HPDE6-E6E7 (cell line): ENCODE results near the gene SRSF7.
"Not testable (repeated sequence)": the region's sequence is repeated elsewhere in the genome, so short reads cannot be mapped to it uniquely, and the experiment has no call there.

ENCODE experiments used
- DNase-seq: peaks from one replicate; pipeline ENCODE4 v3.0.0; 2011; ENCODE audit warnings: missing footprints; ENCODE audit errors: extremely low spot score

SRSF7 gene

DNA sequence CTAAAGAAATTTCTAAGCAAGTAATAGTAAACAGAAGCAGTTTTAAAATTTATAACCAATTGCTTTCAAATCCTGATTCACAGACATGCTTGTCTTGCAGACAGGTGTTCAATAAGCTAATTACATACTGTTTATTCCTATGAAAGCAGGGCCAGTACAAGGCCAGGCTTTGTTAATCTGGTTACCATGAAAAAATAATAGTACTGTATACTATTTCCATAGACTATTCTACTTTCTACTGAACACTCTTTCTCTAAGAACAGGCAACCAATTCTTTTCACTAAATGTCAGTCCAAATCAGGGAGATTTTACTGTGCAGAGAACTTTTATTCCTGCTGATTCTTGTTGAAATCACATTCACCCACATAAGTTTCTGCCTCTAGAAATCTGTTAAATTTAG, 2.9 kb upstream of the SRSF7 start:
- no peak for DNase-seq

DNA sequence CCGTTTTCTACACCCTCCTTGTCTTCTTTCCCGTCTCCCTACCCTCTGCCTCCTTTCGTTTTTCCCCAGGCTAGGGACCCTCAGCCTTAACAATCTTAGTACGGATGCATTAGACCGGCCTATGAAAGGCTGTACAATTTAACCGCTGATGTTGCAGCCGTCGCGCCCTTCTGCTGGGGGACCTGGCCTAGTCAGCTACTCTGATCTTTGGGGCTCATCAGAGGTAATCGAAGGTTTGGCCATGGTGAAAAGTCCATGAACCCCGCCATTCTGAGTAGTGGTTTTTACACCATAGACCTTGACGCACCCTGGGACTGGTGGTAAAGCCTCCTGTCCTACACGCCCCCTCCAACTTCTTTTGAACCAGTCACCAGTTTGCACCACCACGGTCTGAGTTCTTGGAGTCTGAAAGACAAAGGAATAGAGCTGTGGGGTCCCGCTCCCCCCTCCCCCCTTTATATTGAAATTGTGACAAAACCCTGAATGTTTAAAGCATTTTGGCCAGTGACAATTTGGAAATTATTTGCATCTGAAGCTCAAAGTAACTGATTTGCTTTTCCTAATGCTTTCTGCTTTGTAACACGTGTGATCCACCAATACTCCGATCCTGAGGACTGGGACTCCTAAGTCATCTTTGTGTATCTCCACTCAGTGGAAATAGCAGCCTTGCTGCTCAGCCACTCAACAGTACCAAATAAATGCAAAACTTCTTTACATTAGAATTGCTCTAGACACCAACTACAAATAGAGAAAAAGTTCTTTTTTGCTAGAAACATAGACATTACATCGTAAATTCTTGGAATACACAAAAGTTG, 642 bp upstream of the SRSF7 start:
- no peak for DNase-seq

DNA sequence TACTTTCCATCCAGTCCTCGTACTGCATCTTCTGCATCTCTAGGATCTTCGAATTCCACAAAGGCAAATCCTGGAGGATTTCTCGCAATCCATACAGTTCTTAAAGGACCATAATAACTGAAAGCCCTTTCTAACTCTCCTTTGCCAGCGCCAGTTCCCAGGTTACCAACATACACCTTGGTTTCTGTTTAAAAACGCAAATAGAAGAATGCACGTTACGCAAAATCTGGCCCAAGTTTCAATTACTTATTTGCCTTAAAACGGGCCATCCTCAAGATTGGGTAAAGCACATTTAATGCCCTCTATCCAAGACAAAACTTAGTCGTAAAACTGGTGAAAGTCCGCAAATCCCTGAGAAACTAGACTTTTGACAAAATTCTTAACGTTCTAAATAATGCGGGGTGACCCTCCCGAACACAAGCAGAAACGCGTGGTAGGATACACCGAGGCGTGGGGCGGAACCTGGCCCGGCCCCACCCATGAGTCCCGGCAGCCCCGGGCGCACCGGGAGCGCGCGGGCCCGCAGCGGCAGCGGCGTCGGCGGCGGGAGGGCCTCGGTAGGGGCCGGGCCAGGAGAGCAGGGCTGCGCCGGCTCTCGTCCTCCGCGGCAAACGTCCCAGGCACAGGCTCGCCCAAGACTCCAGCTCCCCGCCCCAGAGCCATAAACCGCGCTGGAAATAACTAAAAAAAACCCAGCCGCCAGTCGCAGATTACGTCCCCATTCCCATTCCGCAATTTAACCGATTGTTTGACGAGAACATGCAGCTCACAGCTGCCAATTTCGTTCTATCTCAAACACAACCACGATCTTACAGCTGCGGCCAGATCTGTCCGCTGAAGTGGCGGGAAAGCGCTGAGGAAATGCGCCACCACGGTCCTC, 910 bp downstream of the SRSF7 start:
- peak; percentile 50 for DNase-seq

DNA sequence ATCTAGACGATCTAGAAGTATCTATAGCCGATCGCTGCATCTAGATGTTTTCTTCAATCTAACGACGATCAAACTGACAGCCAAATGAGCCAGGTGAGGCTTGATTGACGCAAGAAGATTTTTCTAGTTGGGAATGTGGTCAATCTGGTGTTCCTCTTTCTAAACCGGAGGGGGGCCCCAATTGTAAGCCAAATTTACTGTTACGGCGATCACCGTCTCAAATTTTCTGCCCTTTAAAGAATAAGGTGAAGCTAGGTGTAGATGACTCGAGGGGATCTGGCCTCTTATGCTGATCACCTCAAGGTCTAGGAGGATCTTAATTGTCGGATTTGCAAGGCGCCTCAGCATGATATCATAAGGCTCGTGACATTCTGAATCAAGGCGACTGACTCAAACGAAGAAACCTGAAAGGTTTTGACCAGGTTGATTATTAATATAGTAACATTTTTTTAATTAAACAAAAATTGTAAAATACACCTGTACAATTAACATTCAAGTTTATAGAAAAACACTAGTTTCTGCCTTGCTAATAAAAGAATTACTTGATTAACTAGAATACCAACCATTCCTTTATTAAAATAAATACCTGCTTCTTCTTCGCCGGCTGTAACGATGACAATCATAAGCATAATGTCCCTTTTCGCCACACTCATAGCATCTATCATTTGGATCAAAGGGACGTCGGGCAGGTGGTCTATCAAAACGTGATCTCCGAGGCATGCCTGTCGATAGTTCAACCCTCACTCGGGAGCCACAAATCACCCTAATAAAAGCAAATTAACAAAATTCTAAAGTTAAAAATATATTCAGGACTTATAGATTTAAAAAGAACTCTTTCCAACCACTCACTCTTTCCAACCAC, 2.0 kb downstream of the SRSF7 start:
- no peak for DNase-seq

DNA sequence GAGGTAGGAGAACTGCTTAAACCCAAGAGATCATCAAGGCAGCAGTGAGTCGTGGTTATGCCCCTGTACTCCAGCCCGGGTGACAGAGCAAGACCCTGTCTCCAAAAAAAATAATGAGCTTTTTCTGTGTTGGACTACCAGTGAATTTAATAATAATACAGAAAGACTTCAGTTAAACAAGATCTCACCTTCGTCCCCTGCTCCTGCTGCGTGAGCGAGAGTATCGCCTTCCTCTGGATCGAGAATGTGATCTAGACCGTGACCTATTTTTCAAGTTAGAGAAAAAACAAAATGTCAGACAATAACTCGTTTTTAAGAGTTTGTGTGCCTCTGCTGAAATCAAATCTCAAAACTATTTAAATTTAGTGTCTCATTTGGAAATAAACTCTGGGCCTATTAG, 2.8 kb downstream of the SRSF7 start:
- DNase-seq, result no peak

DNA sequence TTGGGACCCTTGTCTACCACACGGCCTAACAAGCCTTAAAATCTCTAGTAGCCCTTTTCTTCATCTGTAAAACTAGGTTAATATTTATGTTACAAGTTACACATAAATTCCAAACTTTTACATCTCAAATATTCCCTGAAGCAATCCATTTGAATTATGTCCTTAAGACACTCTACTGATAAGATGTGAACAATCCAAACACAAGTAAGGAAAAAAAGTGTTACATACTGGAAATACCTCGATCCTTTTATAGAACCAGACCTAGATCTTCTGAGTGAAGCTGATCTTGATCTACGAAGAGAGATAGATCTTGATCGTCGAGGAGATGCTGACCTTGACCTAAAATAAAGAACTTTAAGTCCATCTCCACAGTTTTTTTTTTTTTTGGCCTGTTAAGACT, 3.3 kb downstream of the SRSF7 start:
- no peak for DNase-seq

DNA sequence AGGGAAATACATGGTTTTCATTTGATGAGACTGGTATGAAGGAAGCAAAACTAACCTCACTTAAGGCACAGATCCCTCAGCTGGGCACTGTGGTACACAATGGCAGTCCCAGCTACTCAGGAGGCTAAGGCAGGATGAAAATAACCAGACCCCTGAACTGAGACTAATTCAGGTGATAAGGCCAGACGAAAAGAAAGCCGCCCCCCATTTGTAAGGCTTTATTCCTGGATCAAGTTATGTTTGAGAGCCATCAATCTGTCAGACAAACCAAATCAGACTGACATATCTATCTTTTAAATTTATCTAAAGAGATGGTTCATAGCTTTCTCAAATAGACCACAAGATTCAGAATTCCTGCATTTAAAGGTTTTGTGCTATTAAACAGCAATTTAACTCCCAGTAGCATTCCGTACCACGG, 4.1 kb downstream of the SRSF7 start:
- no peak for DNase-seq

DNA sequence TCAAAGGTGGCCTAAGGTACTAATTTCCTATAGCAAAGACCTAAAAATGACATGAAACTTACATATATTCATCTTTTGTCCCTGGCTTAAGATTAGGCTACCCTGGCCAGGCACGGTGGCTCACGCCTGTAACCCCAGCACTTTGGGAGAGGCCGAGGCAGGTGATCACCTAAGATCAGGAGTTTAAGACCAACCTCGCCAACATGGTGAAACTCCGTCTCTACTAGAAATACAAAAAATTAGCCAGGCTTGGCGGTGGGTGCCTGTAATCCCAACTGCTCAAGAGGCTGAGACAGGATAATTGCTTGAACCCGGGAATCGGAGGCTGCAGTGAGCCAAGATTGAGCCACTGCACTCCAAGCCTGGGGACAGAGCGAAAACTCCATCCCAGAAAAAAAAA, 5.9 kb downstream of the SRSF7 start:
- no peak for DNase-seq

DNA sequence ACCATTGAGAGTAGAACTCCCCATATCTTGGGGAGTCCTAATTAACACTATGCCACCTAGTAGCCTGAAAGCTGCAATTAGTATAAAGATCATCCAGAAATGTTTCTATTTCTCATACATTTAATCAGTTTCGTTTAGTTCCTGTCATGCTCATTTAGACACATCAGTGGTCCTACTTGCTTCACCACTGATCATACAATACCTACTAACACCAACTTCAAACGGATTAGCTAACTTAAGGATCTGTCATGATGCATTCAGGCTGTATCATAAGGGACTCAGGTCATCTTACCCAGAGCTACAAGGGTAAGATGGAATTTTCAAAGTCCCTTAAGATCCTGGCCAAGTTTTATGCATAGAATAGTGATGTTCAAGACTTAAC, 6.8 kb downstream of the SRSF7 start:
- DNase-seq, result no peak

DNA sequence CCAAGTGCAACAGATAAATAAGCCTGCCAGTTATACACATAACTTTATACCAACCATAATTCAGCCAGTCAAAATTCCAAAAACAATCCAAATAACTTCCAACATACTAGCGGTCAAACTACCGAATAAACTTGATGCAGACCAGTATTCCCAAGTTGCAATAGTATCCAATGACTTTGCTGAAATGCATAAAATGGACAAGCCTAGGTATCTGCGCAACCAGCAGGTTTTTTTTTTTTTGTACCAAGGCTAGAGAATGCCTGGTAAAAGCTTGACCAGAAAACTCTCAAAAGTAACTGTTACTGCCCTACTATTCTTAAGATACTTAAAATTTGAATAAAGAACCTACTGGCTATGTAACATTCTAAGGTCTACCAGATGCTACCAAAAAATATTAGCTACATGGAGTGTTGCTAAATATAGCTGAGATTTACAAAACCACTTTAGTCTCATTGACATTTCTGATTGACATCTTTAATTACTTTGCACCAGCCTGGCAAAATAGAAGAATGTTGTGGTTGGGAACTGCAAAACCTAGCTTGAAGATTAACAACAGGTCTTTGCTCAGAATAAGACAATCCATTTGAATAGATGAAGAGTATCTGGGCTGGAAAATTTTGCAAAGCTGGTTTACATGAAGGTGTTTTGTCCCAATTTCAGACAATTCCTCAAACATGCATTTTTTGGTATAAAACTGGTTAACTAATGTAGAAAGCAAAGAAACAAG, 7.3 kb downstream of the SRSF7 start:
- no peak for DNase-seq

DNA sequence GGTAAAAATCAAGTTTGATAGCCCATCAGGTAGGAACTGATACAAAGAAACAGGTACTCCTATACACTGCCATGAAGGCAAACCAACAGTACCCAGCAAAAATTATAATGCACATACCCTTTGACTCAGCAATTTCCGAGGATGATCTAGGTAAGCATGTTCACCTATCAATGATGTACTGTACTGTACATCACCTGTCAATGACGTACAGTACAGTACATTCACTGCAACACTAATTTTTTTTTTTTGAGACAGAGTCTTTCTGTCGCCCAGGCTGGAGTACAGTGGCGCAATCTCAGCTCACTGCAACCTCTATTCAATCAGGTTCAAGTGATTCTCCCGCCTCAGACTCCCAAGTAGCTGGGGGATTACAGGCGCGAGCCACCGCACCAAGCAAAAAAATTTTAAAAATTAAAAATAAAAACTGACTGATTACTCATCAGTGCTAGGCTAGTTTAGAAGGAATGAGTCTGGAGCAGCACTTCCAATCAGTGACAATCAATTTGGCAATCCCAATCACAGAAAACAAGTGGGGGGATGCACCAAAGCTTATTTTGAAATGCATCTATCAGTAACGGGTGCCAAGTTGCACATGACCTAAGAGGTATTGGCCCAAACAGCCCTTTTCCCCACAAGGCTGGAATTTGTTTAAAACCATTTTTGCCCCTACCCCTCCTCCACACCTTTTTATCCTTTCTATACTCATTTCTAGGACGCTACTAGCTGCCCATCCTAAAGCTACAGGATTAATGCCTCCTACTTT, 8.2 kb downstream of the SRSF7 start:
- no peak for DNase-seq

DNA sequence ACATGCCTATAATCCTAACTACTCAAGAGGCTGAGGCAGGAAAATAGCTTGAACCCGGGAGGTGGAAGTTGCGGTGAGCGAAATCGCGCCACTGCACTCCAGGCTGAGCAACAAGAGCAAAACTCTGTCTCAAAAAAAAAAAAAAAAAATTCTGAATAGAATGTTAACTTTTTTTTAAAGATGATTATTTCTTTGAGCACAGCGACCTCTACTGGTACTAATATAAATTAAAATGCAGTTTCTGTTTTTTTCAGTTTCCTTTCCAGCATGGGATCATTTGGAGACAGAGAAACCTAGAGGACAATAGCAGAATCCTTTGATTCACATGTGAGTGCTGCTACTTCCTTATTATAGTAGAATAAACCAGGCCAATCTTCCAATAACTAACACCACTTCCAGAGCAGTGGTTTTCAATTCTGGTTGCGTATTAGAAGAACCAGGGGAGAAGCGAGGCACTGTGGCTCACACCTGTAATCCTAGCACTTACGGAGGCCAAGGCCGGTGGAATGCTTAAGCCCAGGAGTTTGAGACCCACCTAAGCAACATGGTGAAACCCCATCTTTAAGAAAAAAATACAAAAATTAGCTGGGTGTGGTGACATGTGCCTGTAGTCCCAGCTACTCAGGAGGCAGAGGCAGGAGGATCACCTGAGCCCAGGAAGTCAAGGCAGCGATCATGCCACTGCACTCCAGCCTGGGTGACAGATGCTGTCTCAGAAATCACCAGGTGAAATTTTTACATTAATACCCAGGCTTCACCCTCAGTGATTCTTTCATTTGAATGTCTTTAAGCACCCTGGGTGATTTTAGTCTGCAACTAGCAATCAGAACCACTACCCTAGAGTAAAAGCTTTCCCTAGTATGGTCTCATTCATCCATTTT, 10.1 kb downstream of the SRSF7 start:
- no peak for DNase-seq

DNA sequence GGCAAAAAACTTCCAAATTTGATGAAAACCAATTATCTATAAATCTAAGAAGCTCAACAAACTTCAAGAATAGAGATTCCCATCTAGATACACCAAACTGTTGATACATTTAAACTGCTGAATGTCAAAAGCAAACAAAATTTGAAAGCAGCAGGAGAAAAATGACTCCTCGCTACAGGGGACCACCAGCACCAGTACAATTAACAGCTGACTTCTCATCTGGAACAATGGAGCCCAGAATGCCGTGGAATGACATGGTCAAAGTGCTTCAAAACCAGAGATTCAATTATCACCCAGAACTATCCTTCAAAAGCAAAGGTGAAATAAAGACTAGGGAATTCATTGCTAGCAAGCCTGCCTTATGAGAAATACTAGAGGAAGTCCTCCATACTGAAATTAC, 11.6 kb downstream of the SRSF7 start:
- DNase-seq, result no peak

DNA sequence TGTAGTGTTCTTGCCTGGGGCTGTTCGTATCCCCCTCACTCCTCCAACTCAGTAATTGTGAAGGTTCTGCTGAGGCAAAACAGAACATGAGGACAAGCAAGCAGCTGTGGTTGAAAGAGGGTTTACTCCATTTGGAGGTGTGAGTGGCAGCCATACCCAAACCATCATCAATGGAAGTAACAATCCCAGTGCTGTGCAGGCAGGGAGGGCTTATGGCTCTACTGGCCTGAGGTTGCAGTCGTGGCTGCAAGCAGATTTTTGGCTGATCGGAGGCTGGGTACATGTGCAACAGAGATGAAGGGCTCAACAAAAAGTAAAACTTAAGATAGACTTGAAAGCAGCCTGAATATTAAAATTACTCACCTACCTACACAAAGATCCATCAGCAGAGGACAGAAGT, 13.2 kb downstream of the SRSF7 start:
- no peak for DNase-seq

DNA sequence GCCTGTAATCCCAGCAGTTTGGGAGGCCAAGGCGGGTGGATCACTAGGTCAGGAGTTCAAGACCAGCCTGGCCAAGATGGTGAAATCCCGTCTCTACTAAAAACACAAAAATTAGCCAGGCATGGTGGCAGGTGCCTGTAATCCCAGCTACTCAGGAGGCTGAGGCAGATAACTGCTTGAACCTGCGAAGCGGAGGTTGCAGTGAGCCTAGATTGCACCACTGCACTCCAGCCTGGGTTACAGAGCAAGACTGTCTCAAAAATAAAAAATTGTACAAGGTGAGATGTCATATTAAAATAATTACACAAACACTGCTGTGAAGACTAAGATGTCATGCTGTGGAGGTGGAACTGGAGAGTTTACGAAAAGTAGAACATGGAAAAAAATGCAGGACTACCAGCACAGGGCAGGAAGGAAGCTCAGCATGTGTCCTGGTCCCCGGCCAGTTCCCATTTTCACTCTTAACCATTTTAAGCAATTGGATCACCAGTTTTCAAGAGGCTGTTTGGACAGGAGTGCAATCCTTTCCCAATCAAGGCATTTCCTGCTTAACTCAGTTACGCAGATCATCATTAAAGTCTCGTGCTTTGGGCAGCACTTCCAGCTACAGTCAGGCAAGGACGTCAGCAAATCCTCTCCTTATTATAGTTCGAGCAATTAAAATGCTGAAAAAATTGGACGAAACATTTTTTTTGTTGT, 14.0 kb downstream of the SRSF7 start:
- not testable (repeated sequence) for DNase-seq

DNA sequence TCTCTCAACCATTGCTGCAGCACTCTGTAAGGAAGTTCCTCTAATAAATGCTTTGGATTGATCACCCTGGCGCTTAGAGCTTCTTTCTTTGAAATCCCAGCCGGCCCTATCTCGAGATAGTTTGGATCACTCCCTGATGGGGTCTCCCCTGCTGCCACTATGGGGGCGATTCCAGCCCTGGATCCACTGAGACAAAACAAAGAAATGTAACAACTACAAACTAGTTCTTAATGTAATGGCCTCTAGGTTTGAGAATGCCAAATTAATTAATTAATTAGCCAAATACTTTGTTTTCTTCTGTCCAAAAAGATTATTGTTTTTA, 15.2 kb downstream of the SRSF7 start:
- no peak for DNase-seq

DNA sequence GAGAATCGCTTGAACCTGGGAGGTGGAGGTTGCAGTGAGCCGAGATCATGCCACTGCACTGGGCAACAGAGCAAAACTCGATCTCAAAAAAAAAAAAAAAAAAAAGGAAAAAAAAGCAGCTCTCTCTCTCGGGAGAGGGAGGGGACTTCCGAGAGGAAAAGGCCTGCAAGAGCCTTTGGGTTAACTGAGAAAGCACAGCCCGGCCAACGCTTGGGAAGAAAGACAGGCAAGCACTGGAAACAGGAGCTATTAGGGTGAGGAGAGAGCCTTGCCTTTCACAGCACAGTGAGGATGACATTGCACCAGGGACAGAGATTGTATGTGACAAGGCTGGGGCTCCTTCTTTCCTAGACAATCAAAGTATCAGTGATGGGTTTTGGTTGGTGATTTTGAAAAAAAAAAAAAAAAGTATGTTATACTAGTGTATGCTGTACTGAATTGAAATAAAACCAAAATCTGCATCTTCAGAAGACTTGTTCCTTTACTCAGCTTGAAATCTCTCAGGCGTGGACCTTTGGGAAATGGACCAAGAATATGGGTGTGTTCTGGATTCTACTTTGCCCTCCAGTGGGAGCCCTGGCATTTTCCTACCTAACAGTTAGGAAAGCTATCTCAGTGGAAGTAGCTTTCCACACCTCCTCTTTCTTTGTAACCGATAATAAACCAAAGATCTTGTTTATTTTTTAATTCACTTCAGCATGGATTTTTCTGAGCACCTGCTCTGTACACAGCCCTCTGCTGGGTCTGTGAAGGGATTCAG, 16.7 kb downstream of the SRSF7 start:
- DNase-seq, result no peak

DNA sequence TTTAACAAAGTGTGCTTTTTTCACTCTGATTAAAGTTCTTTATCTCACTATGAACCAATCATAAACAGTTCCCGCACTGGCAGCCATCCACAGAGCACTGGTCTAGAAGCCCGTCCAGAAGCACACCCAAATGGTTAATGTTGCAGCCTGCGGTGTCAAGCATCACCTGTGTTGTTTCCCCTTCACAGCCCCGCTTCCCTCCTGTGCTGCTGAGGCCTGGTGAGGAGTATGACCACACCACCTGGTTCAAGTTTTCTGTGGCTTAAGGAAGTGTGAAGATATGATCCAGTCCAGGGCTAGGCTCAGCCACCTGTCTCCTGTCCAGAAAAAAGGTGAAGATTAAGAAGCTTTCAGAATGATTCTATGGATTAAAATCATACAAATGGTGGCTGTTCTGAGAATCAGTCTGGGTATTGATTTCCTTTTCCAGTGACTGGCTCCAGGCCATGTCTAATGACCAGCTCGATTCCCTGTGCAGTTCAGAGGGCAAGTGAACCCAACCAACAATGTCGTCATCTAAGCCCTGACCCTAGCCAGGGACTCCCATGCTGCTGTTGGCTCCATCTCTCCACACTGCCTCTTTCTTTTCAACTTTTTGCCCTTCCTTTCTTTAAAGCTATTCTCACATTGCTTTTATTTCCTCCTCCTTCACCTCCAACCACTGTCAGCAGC, 17.7 kb downstream of the SRSF7 start:
- DNase-seq, result no peak
